Hematopoietic multipotent progenitor cell treated with erythropoietin and hydrocortisone succinate and interleukin-3 and kit ligand, for 4 days (in vitro differentiated cells): ENCODE data around the gene ADGRL3.
A peak's percentile ranks its signal among the peaks of the same experiment; 100 is the strongest.
"Not testable (repeated sequence)": the region's sequence is repeated elsewhere in the genome, so short reads cannot be mapped to it uniquely, and the experiment has no call there.

Source experiments
- DNase-seq: peaks from one replicate; pipeline ENCODE4 v3.0.0-alpha.2; 2015

Gene ADGRL3

GRCh38 chr4:61372817-61373216 lies 172.7 kb downstream of the ADGRL3 start:
- not testable (repeated sequence) for DNase-seq

DNA sequence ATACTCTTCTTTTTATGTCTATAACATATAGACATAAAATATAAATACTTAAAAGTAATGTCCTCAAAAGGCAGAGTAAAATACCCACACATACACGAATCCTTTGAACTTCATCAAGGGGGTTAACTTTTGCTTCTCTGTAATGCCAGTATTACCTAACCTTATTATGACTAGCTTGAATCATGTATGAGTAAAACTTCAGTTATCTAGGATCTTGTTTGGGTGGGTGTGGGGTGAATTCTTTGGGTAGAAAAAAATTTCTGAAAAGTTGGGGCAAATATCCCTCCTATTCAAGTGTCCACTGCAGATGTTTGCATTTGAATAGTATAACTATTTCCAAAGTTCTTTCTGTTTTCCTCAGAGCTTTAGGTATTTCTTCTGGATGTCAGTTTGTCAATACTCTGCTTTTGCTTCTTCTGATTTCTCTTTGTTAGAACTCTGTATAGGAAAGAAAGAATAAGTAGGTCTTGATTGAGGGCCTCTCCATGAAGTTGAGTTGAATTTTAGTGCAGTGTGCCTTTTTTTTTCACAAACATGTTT lies 173.8 kb downstream of the ADGRL3 start:
- no peak for DNase-seq

DNA sequence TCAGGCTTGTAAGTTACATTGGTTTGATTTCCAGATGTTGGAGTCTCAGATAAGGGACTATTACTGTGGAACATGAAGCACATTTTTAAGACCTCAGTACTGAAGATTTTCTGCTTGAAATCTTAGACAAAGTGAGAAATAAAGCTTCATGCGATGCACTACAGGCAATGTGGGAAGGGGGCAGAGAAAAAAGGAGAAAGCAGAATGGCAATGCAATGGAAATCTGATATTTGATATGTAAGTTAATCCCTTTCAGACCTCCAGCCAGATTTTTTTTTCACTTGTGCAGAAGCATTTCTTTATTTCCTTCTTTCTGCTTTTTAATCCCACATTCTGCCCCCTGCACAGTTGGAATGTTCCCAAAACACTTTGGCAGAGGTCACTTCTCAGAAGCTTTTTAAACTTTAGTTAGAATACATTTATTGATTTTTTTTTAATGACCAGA lies 174.3 kb downstream of the ADGRL3 start:
- no peak for DNase-seq

- no peak for DNase-seq
Observed at GRCh38 chr4:61375301-61375700, 175.2 kb downstream of the ADGRL3 start.

GRCh38 chr4:61376301-61376700 lies 176.2 kb downstream of the ADGRL3 start:
- DNase-seq: no peak

- no peak for DNase-seq
Observed at GRCh38 chr4:61379406-61379805, 179.3 kb downstream of the ADGRL3 start.

DNA sequence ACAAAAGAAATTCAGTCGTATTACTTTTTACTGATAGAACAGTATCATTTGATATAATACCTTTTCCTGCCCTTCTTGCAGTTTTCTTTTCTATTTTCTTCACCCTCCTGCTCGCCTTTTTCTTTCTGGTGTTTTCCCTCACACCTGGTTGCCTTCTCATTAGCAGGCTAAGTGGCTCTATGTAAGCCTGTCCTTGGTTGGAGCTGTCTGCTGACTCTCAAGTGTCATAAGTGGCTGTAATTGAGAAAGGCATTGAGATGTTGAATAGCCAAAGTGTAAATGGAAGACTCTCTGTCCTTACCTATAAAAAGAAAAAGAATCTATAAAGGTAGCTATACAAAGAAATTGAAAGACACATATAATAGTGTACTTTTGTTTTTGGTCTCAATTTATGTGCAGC lies 180.7 kb downstream of the ADGRL3 start:
- DNase-seq: no peak

DNA sequence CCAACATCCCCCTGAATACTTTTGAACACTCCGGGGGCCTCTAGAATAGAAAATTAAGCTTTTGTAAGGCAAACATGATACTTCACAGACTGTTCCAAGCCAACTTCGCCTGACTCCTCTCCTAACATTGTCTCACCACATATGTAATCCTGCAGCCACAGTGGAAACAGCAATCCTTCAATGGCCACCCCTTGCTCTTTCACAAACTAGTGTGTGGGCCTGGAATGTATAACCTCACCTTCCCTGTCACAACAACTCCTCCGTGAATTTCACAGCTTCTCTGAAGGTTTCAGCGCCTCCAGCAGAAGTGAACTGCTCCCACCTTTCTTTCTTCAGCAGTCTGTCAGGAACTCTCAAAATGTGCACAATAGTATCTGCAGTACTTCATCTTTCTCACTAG lies 185.1 kb downstream of the ADGRL3 start:
- no peak for DNase-seq

GRCh38 chr4:61387372-61387771 lies 187.2 kb downstream of the ADGRL3 start:
- not testable (repeated sequence) for DNase-seq

- DNase-seq: no peak
Observed at GRCh38 chr4:61389640-61390039, 189.5 kb downstream of the ADGRL3 start.

- DNase-seq: no peak
Observed at GRCh38 chr4:61395754-61396153, 195.6 kb downstream of the ADGRL3 start.

DNA sequence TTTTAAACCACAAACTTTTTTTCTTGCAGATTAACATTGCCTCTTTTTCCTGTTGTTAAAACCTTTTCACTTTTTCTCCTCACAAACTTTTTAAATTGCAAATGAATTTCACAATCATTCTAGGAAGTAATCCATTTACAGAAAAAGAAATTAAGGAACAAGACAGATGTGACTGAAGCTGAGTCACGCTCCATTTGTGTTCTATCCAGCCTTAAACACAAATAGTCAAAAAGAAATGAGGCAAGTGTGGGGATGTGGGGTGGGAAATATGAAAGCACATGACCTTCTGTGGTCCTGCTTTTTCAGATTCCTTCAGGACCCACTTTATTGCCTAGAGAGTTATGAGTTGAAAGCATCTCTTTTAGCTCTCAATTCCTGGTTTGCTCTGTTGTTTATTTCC lies 197.0 kb downstream of the ADGRL3 start:
- DNase-seq: peak; percentile 1

DNA sequence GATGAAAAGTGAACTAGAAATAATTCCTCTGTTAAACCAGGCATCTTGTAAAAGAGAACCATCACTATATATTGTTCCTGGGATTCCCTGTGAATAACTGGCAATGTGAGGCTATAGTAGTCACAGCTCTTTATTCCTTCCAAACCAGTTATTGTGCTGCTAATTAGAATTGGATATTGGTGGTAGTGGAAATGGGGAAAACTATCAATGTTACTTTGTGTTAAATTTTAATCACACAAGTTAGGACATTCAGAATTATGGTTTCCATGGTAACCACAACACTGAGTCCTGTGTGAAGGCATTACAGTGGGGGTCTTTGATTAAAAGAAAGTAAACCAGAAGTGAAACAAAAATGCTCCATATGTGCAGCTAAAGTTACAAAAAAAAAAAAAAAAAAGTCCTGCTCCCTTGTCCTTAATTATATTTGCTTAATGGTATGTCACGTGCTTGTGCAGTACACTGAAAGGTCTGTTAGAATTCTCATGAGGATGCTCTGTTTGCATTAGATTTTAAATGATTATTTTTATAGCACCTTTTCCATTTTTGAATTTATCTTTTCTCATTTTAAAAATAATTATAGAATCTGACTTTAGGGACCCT lies 200.4 kb downstream of the ADGRL3 start:
- no peak for DNase-seq

GRCh38 chr4:61401771-61402170 lies 201.6 kb downstream of the ADGRL3 start:
- DNase-seq: no peak

DNA sequence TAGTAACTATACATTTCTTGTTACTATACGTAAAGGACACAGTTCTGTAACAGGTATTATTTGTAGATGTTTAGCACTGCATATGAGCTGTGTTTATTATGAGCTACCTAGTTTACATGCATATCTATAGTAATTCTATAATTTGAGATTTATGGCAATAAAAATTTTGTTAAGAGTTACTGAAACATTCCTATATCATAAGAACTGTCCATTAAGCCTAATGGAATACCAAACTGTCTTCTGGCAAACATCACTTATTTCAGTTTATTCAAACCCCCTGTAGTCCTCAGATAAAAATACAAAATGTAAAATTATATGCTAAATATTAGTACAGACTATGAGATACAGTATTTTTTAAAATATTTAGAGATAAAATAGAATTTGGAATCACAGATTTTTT lies 205.2 kb downstream of the ADGRL3 start:
- DNase-seq: no peak

DNA sequence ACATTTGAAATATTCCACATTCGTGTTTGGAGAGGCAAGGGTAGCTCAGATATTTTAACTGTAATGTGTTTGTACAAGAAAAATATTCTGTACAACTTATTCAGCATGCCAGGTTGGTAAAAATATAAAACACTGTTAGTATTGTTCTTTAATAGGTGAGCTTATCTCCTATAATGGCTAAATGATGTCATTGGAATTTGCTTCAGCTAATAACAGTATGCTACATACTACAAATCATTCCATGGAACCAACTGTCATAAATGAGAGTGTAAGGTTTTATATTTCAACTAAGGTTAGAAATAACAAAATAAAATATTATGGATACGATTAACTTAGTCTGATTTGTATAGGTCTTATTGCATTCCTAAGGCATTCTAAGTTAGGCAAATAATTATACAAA lies 206.6 kb downstream of the ADGRL3 start:
- DNase-seq: no peak

DNA sequence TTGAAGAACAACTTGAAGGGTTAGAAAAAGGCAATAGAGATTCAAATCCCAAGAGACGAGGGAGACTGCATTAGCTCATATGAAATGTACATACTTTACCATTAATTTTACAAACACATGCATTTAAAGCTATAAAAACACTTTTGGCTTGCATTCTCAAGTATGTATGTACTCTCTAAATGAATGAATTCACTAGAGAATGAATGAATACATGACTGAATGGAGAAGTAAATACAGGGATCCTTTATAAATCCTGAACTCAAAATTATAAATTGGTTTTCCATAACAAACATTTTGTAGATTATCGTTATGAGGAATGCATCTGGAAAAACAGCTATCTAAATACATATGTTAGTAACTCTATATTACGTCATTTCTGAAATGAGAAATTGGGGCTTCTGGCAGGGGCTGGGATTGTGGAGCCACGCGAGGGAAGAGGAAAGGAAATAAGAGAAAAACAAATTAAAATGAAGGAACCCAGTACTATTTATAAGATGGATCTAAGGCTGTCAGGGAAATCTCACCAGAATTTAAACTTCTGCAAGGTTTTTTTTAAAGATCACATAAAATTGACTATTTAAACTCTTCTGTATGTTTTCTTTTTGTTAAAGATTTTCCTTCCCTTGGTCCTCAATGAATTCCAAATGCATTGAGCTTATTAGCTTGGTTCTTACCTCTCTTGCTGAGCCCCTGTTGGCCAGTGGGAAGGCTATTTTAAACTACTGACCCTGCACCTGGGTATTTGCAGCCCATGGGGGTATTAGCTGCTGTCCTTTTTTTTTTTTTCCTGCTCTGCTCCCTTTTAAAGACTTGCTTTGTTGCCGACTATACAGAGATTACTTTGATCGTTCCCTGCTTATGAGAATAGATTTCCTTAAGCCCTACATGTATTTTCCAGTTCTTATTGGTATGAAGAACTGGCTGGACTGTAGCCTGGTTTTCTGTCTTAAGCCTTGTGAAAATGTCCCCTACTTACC lies 207.8 kb downstream of the ADGRL3 start:
- DNase-seq: no peak

- DNase-seq: no peak
Observed at GRCh38 chr4:61408861-61409260, 208.7 kb downstream of the ADGRL3 start.

- no peak for DNase-seq
Observed at GRCh38 chr4:61411241-61411640, 211.1 kb downstream of the ADGRL3 start.

DNA sequence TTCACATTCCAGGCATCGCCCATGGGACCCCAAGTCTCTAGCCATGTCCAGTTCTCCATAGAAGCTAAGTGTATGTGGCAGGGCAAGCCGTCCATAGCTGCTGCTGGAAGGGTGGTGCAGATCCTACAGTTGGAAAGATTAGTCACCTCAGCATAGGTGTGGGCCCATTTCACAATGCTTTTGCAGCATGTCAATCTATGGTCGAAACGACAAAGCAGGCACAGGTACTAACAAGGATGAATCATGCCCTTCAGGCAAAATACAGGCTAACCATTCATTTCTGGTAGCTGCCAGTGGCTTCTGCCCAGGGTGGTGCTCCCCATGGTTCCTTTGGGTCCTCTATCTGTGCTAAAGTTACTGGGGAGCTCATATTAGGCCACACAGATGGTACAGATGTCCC lies 225.2 kb downstream of the ADGRL3 start:
- no peak for DNase-seq

DNA sequence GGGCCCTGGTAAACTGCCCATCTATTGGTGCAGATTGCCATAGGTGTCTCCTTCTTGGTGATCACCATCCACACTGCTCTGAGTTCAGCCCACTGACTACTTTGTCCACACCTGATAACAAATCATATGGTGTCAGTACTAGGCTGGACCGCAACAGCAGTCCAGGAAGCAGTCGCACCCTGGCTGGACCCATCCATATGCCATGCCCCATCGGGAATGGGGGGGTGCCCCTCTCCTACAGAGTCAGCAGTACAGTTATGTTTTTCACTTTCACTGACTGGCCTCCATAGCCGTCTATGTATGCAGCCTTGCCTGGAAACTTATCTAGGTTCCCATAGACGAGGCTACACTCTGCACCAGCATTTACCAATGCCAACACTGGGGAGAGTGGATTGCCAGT lies 226.1 kb downstream of the ADGRL3 start:
- no peak for DNase-seq

DNA sequence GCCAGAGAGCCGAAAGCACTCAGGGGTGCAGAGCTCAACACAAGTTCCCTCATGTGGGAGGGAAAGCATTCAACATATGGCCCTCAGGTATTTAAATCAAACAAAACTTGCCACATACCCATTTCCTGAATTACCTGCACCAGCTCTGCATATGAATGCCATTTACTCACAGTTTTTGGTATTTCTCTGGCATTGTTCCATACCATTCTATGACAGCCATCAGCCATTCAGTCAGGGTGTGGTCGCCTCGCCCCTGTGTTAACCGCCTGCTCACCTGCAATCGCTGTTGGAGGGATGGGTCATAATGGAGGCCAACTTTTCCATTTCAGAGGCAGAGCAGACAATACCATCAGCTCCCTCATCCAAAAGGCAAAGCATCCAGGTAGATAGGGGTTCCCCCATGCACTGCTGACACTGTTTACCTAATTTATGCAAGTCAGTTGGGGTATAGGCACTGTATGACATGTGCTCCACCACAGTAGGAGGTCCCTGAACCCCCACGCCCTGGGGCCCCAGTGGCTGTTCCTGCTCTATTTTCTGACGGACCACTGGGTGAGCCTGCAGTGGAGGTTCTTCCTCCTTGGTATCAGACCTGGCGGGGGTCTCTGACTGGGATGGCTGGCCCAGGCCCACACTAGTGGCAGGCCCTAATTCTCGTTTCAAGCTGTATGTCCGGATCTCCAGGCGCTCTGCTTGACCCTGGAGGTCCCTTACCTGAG lies 227.1 kb downstream of the ADGRL3 start:
- no peak for DNase-seq

DNA sequence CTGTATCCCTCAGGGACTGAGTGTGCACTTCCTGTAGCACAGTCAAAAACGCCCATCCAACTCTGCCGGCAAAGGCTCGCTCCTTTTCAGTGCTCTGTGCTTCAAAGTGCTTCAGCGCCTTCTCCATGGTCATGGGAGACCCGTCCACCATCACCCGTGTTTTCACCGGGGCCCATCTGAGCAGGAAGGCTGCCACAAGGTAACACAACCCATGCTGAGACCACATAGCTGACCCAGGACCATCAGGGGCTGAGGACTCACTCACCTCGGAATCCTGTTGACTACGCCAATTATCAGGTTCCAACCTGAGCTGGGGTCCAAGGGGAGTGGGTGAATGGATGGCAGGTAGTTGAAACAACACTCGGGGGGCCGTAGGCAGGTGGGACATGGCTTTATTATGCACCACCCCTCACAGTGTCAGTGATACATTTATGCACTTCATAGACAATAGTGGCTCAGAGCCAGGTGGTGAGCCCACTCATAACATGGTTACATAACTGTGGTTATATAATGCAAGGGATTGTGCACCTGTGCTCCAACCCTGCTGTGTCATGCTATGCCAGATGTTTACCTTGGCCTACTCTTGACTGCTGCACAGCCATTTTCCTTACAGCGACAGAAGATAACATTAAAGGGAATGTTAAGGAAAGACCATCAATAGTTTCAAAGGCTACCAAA lies 227.8 kb downstream of the ADGRL3 start:
- DNase-seq: no peak
